SKM-1 treated with dmso at 0.1 percent for 144 hours (cell line): ENCODE data around the gene GLYATL3.
"Not testable (repeated sequence)": the region's sequence is repeated elsewhere in the genome, so short reads cannot be mapped to it uniquely, and the experiment has no call there.

ENCODE experiments used
- DNase-seq: peaks from one replicate; lab custom pipeline; 2025; ENCODE audit not compliant: unreplicated experiment; lab: John Stamatoyannopoulos, UW

The GLYATL3 gene

DNA sequence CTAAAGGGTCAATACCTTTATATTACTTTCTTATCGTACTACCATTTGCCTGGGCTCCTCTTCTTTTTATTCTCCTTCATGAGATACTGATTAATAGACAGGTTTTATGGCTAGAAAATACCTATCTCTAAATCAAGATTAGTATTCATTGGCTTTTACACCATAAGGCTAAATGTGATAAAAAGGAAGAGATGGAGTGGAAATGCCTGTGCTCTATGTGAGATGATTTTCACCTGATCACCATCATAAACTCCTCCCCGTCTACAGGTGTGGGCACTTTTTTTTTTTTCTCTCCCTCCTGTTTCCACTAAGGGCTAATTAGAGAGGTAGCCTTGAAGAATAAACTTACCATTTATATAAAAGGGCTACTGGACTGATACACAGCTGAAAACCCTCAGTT is at the start of gene GLYATL3:
Gene GLYATL3 (plus strand): TSS at position 301 of the 400 bp plus-strand sequence. CDS start 12,068 bp downstream, outside the sequence.
- no peak for DNase-seq

DNA sequence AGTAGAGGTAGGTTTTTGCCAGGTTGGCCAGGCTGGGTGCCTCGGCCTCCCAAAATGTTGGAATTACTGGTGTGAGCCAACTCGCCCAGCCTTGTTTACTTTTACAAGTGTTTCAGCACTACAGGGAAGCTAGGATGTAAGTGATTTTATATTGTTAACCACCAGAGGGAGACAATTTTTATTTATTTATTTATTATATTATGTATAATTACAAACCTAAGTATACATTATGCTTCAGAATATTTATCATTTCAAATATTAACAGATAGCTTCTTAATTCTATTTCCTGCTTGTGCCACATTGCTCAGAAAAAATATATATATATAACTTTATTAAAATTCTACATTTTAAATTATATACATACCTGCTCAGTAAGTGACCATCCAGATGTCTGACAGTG is 46.5 kb upstream of the GLYATL3 start:
- no peak for DNase-seq

DNA sequence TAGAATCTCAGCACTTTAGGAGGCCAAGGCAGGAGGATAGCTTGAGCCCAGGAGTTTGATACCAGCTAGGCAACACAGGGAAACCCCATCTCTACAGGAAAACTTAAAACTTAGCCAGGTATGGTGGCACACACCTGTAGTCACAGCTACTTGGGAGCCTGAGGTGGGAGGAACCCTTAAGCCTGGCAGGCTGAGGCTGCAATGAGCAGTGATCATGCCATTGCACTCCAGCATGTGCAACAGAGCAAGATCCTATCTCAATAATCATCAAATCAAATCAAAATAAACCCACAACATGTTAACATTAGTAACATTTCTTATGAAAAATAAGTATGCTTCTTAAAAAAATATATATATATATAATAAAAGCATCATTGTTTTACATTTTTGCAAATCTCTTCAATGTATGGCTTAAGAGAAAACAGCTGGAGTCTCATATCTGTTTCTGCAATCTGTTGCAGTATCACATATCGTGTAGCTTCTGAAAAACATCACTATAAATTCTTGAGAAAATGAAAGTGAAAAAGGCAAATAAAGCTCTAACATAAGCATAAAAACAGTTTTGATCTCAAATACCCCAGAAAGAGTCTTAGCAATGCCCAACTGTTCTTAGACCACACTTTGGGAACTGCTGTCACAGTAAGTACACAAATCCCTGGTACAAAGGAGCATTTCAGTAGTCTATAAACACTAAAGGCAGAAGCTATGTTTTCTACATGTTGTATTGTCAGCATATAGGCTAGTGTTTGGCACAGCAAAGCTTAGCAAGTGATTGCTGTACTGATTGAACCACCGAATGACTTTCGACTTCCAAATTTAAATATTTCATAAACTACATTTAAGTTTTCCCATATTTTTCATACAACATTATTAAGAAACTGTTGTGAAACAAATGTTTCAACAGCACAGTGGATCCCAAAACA is 44.7 kb upstream of the GLYATL3 start:
- no peak for DNase-seq

DNA sequence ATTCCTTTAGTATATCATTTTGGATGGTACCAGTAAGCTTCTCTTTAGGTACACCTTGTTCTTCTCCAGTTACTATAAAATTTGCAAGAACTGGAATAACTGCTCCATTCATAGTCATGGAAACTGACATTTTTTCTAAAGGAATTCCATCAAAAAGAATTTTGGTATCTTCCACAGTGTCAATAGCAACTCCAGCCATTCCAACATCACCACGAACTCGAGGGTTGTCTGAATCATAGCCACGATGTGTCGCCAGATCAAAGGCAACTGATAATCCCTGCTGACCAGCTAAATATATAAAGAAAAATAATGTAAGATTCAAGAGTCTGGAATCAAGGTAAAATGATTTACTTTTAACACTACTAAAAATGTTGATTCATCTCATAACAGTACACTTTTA is 42.0 kb upstream of the GLYATL3 start:
- DNase-seq: no peak

DNA sequence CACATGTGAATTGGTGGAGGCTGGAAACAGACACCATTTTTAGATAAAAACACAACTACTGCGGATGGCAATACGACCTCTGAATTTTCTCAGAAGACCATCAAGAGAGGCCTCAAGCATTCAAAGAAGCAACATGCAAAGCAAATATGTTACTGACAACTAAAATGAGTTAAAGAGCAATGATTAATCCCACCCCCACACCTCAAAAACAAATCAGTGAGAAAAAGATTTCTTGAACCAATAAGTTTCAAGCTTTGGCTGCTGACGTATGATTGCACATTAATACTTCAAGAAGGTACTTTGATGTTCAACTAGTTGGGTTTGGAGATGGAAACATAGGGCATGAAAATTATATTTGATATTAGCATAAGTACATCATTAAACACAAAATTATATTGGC is 37.7 kb upstream of the GLYATL3 start:
- no peak for DNase-seq

DNA sequence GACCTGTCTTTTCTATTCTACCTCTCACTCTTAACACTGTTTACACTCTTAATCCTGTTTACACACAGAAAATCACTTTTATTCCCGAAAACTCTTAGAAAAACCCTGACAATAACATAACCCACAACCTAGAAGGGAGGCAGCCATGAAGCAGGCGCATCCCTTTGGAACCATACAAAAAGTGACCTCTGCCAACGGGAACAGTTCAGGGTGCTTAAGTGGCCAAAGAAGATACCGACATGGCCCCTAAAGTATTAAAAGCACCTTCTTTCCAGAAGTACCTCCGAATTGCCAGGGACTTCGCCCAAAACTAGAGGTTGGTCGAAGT is 37.2 kb upstream of the GLYATL3 start:
- DNase-seq: no peak

DNA sequence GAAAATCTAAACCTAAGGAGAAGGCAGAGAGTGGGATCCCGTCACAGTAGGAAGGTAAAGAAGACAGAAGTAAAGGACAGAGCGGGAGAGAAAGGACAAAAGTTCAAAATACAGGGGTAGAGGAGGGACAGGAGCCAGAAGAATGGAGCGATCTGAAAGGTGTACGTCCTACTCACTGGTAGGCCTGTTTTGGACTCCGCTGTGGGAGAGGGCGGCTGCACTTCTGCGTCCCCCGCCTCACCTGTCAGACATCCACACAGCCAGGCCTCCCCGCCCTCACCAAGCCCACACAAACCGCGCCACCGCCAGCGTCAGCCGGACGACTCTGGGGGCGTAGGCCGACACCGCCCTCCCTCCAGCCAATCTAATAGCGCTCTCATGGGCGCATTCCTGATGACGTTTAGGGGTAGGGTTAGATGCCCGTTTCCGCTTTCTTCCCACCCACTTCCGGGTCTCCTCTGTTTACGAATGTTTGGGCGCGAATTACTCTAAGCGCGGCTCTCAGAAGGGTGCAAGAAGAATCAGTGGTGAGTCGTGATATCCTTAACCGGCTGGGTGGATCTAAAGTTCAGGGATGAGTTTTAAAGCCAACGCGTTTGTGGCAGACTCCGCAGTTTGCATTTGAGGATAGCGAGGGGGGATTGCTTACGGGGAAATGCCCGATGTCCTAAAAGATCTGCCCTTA is 36.7 kb upstream of the GLYATL3 start, which contains the start of the genes CENPQ and MMUT:
Gene CENPQ (plus strand): TSS at position 444 of the 685 bp plus-strand sequence. CDS start 6,807 bp downstream, outside the sequence.
Gene MMUT (minus strand): TSS at position 327 of the 685 bp plus-strand sequence. CDS start 3,787 bp downstream, outside the sequence.
- peak; percentile 94 for DNase-seq

DNA sequence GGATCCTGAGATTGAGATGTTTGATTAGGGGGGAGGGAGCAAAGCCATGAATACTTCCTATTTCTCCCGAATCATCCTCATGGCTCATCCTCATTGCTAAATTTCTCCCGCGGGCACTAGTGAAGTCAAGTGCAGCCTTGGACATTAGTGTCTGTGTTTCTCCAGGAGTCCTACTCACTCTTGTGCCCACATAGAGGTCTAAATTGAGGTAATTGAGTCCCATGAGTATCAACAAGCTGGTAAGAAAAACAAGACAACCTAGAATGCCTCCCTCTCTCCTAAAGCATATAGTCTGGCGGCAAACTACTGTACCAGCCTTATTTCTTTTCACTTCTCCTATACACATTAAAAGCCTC is 36.1 kb upstream of the GLYATL3 start:
- DNase-seq: no peak

DNA sequence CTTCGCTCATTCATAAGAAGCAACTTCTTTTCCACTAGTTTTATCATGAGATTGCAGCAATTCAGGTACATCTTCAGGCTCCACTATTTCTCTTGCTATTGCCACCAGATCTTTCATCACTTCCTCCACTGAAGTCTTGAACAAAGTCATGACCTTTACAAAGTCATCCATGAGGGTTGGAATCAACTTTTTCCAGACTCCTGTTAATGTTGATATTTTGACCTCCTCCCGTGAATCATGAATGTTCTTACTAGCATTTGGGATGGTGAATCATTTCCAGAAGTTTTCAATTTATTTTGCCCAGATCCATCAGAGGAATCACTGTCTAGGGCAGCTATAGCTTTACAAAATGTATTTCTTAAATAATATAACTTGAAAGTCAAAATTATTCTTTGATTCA is 35.0 kb upstream of the GLYATL3 start:
- no peak for DNase-seq

DNA sequence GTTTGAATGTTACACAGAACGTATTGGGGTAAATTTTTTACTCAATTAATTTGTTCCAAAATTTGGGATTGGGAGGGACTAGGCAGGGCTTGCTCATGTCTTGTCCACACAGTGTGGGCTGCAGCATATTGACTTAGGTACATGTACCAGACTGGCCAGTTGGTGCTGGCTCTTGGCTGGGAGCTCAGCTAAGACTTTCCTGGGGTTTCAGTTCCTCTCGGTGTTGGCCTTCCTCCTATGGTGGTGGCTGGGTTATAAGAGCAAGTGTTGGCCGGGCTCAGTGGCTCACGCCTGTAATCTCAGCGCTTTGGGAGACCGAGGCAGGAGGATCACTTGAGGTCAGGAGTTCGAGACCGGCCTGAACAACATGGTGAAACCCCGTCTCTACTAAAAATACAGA is 31.7 kb upstream of the GLYATL3 start:
- no peak for DNase-seq

DNA sequence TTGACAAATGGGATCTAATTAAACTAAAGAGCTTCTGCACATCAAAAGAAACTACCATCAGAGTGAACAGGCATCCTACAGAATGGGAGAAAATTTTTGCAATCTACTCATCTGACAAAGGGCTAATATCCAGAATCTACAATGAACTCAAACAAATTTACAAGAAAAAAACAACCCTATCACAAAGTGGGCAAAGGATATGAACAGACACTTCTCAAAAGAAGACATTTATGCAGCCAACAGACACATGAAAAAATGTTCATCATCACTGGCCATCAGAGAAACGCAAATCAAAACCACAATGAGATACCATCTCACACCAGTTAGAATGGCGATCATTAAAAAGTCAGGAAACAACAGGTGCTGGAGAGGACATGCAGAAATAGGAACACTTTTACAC is 23.2 kb upstream of the GLYATL3 start:
- DNase-seq: not testable (repeated sequence)

DNA sequence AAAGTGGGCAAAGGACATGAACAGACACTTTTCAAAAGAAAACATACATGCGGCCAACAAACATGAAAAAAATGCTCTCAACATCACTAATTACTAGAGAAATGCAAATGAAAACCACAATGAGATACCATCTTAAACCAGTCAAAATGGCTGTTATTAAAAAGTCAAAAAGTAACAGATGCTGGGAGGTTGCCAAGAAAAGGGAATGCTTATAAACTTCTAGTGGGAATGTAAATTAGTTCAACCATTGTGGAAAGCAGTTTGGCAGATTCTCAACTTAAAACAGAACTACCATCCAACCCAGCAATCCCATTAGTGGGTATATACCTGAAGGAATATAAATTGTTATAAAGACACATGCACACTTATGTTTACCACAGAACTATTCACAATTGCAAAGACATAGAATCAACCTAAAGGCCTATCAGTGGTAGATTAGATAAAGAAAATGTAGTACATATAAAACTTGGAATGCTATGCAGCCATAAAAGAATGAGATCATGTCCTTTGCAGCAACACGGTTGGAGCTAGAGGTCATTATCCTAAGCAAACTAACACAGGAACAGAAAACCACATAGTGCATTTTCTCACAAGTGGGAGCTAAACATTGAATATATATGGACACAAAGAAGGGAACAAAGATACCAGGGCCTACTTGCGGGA is 20.3 kb upstream of the GLYATL3 start:
- no peak for DNase-seq

DNA sequence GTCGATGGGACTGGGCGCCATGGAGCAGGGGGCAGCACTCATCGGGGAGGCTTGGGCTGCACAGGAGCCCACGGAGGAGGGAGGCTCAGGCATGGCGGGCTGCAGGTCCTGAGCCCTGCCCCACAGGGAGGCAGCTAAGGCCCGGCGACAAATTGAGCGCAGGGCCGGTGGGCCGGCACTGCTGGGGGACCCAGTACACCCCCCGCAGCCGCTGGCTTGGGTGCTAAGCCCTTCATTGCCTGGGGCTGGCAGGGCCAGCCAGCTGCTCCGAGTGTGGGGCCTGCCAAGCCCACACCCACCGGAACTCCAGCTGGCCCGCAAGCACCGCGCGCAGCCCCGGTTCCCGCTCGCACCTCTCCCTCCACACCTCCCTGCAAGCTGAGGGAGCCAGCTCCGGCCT is 17.9 kb upstream of the GLYATL3 start:
- DNase-seq: not testable (repeated sequence)

DNA sequence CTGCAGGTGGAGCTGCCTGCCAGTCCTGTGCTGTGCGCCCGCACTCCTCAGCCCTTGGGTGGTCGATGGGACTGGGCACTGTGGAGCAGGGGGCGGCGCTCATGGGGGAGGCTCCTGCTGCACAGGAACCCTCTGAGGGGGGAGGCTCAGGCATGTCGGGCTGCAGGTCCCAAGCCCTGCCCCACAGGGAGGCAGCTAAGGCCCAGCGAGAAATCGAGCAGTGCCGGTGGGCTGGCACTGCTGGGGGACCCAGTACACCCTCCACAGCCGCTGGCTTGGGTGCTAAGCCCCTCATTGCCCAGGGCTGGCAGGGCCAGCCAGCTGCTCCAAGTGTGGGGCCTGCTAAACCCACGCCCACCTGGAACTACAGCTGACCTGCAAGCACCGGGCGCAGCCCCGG is 16.3 kb upstream of the GLYATL3 start:
- not testable (repeated sequence) for DNase-seq

DNA sequence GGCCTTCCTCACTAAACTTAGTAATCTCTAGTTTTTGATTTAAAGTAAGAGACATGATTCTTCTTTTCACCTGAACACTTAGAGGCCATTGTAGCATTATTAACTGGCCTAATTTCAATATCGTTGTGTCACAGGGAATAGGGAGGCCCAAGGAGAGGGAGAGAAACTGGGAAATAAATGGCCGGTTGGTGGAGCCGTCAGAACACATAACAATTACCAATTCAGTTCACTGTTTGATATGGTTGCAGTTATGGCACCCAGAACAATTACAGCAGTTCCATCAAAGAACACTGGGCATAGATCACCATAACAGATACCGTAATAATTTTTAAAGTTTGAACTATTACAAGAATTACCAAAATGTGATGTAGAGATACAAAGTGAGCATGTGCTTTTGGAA is 9.1 kb upstream of the GLYATL3 start:
- no peak for DNase-seq

DNA sequence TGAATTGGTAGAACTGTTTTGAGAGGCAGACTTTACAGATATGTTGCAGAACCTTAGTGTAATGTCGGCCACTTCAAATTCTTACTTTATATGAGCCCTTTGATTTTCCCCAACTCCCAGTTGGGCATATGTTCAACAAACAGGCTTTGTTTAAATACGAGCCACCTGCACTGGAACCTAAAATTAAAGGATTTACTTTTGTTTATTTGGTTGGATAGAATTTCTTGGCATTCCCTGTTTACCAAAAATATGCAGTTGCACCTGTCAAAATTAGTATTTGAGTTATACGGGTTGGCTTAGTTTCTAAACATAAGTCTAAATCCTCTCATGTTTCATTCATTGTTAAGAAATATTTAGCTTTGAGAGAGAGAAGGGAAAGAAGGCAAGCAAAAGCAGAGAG is 2.4 kb upstream of the GLYATL3 start:
- DNase-seq: no peak

DNA sequence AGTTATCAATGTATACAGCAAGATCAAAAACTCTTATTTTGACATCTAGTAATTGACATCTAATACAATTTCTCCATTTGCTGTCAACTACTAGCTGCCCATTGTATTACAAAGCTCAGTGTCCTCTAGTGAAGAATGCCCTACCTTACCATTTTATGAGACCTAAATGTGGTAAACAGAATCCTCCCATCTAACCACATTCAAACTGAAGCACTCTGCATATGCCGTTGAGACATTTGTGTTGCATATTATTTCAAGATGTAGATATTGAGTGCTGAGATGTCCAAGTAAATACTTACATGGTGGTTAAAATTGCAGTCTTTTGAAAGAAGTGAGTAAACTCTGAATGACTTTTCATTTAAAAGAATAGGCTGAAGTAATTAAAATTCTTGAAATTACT is 597 bp upstream of the GLYATL3 start:
- DNase-seq: no peak

DNA sequence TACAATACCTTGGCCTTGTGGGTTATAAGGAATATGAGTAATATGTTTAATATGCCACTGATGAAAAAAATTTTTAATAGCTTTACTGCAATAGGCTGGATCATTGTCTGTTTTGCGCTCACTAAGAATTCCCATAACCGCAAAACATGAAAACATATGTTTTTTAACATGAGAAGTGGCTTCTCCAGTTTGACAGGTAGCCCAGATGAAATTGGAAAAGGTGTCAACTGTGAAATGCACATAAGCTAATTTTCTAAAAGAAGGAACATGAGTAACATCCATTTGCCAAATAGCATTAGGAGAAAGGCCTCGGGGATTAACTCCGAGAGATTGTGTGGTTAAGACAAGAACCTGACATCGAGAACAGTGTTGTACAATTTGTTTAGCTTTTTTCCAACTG is 4.9 kb downstream of the GLYATL3 start:
- DNase-seq: no peak

DNA sequence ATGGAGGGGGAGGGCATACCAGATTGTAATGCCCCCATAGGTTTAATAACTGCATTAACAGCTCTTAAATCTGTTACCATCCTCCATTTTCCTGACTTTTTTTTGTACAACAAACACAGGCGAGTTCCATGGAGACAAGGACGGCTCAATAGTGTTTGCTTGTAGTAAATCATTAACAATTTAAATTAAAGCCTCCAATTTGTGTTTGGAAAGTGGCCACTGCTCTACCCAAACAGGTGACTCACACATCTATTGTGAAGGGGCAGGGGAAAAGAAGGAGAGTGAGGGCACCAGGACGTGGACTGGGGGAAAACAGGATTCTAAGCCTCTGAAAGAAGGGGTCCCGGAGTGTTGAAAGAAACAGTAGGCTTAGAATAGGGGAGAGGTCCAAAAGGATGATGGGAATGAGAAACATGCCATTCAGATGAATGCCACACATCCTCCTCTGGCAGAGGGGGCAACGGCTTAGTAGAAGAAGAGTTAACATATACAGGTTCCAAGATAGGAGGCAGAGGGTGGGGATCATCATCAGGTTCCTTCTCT is 6.9 kb downstream of the GLYATL3 start:
- no peak for DNase-seq

DNA sequence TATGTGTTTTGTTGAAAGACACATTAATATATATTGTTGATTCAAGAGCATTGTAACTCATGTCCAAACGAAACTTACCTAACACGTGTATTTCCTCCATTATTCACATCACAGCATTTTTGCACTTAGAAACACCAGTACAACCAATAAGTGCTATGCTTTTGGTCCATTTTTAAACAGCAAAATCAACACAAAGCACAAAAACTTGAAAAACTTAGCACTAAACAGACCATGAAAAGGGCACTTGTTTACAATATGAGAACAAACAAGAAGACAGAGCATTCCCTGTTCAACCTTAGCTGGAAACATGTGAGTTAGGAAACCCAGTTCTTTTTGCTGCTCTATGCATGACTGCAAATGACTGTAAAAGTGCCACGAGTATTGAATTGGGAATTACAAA is 9.6 kb downstream of the GLYATL3 start:
- DNase-seq: no peak

DNA sequence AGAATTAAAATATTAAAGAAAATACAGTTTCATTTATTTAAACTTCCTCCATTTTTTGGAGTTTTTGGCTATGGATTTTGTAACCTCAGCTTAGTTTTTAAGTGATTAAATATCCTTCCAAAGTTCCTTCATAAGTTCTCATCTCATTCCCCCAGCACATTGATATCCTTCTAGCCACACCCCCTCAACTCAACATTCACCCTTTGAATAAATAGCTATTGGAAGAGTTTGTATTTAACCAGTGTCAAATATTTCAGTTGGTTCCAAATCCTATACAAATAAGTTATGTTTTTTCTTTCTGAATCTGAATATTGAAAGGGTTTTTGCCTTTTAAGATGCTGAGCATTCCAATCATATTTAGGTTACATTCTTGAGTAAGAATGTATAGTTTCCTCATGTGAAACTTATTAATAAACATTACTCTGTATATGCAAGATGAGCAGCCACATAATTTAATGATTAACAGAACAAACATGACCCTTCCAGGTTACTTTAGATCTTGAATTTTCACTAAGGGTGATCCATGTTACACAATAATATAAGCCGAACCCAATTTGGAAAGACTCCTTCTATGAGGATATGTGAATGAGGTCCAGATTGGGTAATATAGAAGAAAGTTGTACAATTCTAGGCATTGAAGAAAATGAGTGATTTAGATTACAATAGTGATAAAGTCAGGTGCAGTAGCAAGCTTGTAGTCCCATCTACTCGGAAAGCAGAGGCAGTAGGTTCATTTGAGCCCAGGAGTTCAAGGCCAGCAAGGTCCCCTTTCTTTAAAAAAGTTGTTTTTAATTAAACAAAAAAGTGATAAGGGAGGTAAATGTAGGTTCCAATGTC is 13.6 kb downstream of the GLYATL3 start:
- DNase-seq: no peak
